Skin epidermis (tissue), 12 donors: ENCODE data around the gene SLC9B1.

ENCODE experiments used
- H3K27ac ChIP-seq, 21 experiments: fragments of 200-600 bp; sonication (generic) in 11 of 21; one replicate each; pipeline ENCODE4 v1.5.0; 2020; ENCODE audit warnings: mild to moderate bottlenecking in 3 of 21, inconsistent platforms in 2 of 21, moderate library complexity in 2 of 21
- H3K4me3 ChIP-seq, 7 experiments: fragments of 200-600 bp; sonication (generic) in 2 of 7; one replicate each; pipeline ENCODE4 v1.5.0; 2020; ENCODE audit warnings: inconsistent platforms in 2 of 7, mild to moderate bottlenecking in 2 of 7, moderate library complexity in 1 of 7

SLC9B1 gene, protein sequence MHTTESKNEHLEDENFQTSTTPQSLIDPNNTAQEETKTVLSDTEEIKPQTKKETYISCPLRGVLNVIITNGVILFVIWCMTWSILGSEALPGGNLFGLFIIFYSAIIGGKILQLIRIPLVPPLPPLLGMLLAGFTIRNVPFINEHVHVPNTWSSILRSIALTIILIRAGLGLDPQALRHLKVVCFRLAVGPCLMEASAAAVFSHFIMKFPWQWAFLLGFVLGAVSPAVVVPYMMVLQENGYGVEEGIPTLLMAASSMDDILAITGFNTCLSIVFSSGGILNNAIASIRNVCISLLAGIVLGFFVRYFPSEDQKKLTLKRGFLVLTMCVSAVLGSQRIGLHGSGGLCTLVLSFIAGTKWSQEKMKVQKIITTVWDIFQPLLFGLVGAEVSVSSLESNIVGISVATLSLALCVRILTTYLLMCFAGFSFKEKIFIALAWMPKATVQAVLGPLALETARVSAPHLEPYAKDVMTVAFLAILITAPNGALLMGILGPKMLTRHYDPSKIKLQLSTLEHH

DNA sequence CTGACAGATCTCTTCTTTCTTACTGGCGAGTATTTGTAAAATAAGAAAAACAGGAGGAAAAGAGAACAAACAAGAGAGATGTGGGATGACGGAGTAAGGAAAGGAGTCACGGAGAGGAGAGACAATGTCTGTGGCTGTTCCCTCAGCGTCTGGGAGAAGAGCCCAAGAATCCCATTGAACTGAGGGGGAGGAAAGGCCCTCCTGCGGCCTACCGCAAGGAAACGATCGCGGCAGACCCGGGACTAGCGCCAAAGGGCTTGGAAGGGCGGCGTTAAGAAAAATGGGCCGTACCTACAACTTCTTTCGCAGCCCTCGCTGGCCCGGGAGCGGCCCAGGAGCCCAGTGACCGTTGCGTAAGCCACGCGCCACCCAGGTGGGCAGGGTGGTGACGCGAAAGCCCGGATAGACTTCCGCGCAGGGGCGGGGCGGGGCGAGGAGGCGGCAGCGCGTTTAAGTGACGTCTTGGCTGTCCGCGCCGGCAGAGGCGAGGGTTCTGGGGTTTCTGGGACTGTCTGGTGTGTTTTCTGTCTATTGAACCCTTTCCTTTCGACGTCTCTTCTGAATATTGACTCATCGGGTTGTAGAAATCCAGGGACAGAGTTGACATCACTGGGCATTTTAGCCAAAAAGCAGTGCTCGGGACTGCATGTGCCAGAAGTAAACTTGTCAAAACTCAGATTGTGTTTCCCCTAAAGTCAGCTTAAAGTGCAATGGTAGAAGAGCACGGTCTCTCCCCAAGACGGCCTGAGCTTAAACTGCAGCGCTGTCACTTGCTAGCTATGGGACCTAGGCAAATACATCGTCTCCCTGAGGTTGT lies at the start of gene SLC9B1:
SLC9B1 (minus strand) TSS at position 398 of the 817 bp plus-strand sequence. CDS start 27,994 bp downstream, outside the sequence.
- peak within 1 kb of the TSS; percentile 45 to 92 (median 87) for H3K27ac ChIP-seq
- peak within 1 kb of the TSS; percentile 35 to 50 (median 43) for H3K4me3 ChIP-seq

GRCh38 chr4:103067841-103068547 lies 48.5 kb upstream of the SLC9B1 start:
- no peak overlapping the region for H3K27ac ChIP-seq
- no peak overlapping the region for H3K4me3 ChIP-seq

- H3K4me3 ChIP-seq: no peak overlapping the region
- no peak overlapping the region for H3K27ac ChIP-seq
Measured at GRCh38 chr4:103060453-103061148, 41.1 kb upstream of the SLC9B1 start.

GRCh38 chr4:103054030-103054429 lies 34.5 kb upstream of the SLC9B1 start:
- no peak overlapping the region for H3K27ac ChIP-seq

DNA sequence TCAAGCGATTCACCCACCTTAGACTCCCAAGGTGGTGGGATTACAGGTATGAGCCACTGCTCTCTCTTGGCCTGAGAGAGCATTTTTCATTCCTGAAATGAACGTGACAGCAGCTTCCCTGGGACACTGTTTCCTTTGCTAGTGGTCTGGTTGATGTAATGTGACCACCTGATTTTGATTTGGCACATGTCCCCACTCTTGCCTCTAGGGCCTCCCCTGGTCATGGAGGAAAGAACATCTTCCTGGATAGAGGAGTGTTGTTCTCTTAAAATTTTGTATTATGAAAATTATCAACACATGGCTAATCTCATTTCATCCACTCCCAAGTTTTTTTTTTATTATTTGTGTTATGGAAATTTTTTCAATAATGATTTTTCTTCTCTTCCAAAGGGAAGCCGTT lies 33.3 kb upstream of the SLC9B1 start:
- Histone ChIP-seq H3K4me3 (no peak overlapping the region), H3K27ac (no peak overlapping the region)

More at GRCh38 chr4:103054030-103054429, 34.5 kb upstream of the SLC9B1 start:
- no peak overlapping the region for H3K4me3 ChIP-seq

GRCh38 chr4:103052145-103052544 lies 32.6 kb upstream of the SLC9B1 start:
- no peak overlapping the region for H3K4me3 ChIP-seq
- no peak overlapping the region for H3K27ac ChIP-seq

DNA sequence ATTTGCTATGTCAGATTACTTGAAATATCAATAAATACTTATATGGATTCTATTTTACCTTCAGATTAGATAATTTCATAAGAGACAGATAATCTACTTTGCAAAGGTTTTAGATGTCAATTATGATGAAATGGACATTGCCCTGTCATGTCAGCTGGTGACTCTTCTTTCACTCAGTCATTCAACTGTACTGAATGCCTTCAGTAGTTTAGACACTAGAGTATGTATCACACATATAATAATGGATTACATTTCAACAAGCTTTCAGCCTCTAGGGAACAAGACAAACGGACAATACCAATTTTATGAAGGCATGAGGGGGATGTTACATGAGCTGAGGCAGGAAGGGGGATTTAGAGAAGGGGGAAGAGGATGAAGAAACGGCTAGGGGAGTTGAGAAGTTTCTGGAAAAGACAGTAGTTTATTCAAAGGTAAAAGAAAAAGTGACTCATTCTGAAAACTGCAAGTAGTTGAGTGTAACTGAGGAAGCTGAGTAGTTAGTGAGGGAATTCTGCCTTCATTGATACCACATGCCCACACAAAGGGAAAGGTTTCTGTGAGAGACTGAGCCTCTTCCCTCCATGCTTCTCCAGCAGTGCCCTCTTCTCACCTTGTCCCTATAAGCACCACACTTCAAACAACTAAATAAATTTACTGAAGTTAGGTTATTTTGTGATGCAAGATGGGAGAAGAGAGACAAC lies 31.4 kb upstream of the SLC9B1 start:
- H3K27ac ChIP-seq: no peak overlapping the region
- H3K4me3 ChIP-seq: no peak overlapping the region

DNA sequence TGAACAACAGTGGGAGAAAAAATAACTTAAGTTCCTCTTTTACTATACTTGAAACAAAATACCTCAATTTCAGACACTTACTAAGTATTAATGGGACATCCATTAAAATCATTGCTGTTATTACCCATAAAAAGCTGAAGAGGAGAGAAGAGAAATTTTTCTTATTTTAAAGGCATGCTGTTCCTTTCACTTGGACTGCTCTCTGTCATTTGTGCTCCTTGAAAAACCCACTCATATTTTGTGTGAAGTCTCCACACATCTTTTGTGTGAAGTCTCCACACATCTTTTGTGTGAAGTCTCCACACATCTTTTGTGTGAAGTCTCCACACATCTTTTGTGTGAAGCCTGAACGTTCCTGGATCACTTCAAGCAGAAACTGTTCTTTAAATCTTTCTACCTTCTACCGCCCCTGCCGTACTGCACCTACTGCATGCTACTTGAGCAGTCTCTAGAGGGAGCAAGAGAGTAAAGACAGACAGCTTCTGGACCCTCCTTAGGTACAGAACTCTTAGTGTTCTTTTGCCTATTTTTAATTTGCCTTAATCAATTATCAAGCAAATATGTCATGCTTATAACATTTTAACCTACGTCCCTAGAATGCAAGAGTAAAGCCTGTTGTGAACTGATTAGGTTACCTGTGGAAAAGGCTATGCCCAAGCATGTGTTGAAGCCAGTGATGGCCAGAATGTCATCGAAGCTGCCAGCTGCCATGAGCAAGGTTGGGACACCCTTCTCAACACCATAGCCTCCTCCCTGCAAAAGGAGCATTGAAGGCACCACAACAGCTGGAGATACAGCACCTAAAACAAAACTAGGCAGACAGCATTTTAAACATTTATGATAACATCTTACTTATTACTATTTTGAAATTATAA lies 27.1 kb upstream of the SLC9B1 start:
- Histone ChIP-seq H3K4me3 (no peak overlapping the region), H3K27ac (no peak overlapping the region)

- H3K27ac ChIP-seq: no peak overlapping the region
Measured at GRCh38 chr4:103044183-103044582, 24.7 kb upstream of the SLC9B1 start.

GRCh38 chr4:103036169-103036568 lies 16.7 kb upstream of the SLC9B1 start:
- Histone ChIP-seq H3K4me3 (no peak overlapping the region), H3K27ac (no peak overlapping the region)

More at GRCh38 chr4:103044183-103044582, 24.7 kb upstream of the SLC9B1 start:
- no peak overlapping the region for H3K4me3 ChIP-seq

DNA sequence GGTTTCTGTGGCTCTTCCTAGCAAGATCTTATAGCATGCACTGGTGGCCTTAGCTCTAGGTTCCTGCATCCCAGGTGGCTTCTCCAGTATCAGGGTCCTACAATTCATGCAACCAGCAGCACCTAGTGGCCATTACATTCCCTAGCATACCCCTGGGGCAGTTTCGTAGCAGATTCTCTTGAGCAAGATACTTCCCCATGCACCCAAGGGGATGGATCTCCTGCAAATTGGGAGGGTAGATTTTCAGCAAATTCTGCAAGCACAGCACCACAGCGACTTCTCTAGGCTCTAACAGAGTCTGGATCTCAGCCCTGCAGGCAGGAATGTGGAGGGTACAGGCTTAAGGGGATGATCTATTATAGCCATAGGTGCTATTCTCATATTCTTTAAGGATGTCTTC lies 13.1 kb upstream of the SLC9B1 start:
- no peak overlapping the region for H3K27ac ChIP-seq
- H3K4me3 ChIP-seq: no peak overlapping the region

GRCh38 chr4:103030791-103031190 lies 11.3 kb upstream of the SLC9B1 start:
- Histone ChIP-seq H3K27ac (no peak overlapping the region), H3K4me3 (no peak overlapping the region)

DNA sequence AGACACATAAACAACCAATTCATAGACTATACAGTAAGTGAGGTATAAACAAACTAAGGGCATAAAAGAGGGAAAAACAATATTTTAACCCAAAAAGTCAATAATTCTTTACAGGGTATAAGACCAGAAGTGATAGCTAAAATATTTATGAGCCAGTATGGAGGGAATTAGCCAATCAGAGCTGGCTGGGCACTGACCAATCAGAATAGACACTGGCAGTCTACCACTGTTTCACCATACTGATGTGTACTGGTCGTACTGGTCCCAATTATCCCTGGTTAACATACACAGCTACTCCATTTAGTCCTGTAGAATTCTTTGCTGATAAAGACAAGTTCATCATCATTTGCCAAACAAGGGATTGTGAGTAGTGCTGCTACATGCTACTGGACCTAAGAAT lies 9.8 kb upstream of the SLC9B1 start:
- H3K27ac ChIP-seq: no peak overlapping the region
- H3K4me3 ChIP-seq: no peak overlapping the region

GRCh38 chr4:103026868-103027267 lies 7.4 kb upstream of the SLC9B1 start:
- Histone ChIP-seq H3K27ac (no peak overlapping the region), H3K4me3 (no peak overlapping the region)

- no peak overlapping the region for H3K27ac ChIP-seq
- no peak overlapping the region for H3K4me3 ChIP-seq
Measured at GRCh38 chr4:103024996-103025395, 5.5 kb upstream of the SLC9B1 start.

- Histone ChIP-seq H3K4me3 (no peak overlapping the region), H3K27ac (no peak overlapping the region)
Measured at GRCh38 chr4:103021120-103021519, 1.6 kb upstream of the SLC9B1 start.

DNA sequence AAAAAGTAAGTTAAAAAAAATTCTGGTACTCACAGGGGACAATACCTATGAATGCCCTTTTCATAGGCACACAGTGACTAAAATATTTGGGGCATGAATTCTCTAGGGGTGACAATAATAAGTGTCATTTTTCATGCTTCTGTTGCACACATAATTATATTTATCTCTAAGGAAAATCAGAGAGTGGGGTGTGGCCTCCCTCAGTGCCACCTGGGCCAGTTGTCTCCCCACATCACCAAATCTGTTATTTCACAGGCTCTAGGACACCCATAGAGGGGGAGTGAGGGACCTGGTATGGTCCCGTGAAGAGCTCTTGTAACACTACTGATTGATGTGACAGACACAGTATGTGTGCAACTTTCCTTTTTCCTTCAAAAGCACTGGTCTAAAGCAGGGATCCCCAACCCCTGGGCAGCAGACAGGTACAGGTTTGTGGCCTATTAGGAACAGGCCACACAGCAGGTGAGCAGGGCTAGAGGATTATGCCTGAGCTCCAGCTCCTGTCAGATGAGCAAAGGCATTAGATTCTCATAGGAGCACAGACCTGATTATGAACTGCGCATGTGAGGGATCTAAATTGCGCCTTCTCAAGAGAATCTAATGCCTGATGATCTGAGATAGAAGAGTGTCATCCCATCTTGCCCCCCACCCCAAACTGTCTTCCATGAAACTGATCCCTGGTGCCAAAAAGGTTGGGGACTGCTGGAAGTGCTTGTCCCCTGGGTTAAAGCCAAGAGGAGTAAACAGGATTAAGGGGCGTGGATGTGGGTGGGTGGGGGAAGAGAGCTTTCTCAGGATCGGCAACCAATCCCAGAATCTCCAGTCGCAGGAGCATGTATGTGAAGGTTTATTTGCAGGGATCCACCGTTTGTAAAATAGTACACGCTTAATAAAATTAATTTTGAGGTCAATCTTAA lies 856 bp downstream of the SLC9B1 start:
- peak overlapping the region; percentile 35 to 50 (median 43) for H3K4me3 ChIP-seq

More for the DNA sequence above, 856 bp downstream of the SLC9B1 start:
- H3K27ac ChIP-seq: peak overlapping the region; percentile 45 to 92 (median 87)
